Measurements from ENCODE around the gene PLXNB2. TPM values are rescaled to one million over a fixed set of nuclear protein-coding genes. Genes with fewer than 3 reads are reported as not detected.

The PLXNB2 gene
- total RNA-seq, 2 donors from 2014 or later = 169 to 218 TPM

DNA sequence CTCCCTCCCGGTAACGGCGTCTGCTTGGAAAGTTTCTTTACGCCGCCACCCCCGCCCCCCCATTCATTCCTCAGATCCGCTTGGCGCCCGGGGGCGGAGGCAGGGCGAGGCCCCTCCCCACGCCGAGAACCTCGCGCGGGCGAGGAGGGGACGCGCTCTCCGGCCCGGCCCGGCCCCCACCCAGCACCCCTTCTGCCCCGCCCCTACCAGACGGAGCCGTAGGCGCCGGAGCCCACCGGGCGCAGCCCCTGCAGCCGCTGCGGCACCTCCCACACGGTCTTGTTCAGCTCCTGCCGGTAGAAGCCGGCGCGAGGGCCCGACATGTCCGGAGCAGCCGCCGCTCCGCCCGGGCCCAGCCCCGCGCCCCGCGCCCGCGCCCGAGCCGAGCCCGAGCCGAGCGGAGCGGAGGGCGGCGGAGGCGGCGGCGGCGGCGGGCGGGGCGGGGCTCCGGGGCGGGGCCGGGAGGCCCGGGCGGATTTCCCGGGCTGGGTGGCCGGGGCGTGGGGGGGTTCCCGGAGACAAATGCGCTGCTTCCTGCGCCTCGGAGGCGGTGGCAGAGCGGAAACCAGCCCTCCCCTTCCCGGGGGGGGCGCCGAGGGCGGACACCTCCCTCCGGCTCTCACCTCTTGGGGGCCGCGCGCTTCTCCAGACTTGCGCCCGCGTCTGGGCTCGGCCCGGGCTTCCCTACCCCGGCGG, 37.3 kb downstream of the PLXNB2 start, which contains the start of gene MAPK11:
TSS of gene MAPK11 (minus strand) at position 411 of the 696 bp plus-strand sequence. CDS start at position 323, 88 bp downstream.
- Histone ChIP-seq H3K36me3 (peaks cover 3% of the 10 kb centered on the region), H3K4me3 (peak within 1 kb of the TSS; percentile 74), H3K27me3 (replicated peaks; ENCODE audit: insufficient read depth) (no peaks in the 10 kb centered on the region), H3K9me3 (no peaks in the 10 kb centered on the region), H3K27ac (peak within 1 kb of the TSS in 1 of 2 donors; percentile 20), H3K4me1 (ENCODE audit: control insufficient read depth in 1 of 2, low read depth in 2 of 2) (peaks cover 32 to 47% of the 10 kb centered on the region in 2 donors)
- ATAC-seq (ENCODE audit: insufficient number of reproducible peaks, low FRiP score, low read depth) = no peak
- TF ChIP-seq, protein P1, sequence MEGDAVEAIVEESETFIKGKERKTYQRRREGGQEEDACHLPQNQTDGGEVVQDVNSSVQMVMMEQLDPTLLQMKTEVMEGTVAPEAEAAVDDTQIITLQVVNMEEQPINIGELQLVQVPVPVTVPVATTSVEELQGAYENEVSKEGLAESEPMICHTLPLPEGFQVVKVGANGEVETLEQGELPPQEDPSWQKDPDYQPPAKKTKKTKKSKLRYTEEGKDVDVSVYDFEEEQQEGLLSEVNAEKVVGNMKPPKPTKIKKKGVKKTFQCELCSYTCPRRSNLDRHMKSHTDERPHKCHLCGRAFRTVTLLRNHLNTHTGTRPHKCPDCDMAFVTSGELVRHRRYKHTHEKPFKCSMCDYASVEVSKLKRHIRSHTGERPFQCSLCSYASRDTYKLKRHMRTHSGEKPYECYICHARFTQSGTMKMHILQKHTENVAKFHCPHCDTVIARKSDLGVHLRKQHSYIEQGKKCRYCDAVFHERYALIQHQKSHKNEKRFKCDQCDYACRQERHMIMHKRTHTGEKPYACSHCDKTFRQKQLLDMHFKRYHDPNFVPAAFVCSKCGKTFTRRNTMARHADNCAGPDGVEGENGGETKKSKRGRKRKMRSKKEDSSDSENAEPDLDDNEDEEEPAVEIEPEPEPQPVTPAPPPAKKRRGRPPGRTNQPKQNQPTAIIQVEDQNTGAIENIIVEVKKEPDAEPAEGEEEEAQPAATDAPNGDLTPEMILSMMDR (IDR thresholded peaks at IDR 0.05) = no peak
- DNase-seq (ENCODE audit: low spot score) = no peak

DNA sequence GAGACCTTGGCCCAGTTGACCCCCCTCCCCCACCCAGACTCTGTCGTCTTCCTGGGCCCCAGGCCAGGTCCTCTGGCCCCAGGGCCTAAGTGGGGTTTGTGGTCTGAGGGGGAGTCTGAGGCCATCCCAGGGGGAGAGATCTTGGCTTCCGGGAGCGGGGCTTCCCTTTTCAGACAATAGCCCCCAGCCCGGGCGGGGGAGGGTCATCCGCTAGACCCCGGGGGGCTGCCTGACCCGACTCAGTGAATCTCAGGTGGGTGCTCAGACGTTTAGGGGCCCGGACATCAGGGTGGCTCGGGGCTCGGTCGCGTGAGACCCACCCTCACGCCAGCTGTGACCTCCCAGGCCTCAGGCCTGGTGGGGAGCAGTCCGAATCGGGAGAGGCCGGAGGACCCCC, 37.9 kb downstream of the PLXNB2 start:
- no peak for ATAC-seq (ENCODE audit: insufficient number of reproducible peaks, low FRiP score, low read depth)
- Histone ChIP-seq H3K4me1 (ENCODE audit: control insufficient read depth in 1 of 2, low read depth in 2 of 2) (peaks cover 32 to 47% of the 10 kb centered on the region in 2 donors), H3K4me3 (peak overlapping the region; percentile 74), H3K27me3 (replicated peaks; ENCODE audit: insufficient read depth) (no peaks in the 10 kb centered on the region), H3K27ac (no peak overlapping the region), H3K9me3 (no peaks in the 10 kb centered on the region), H3K36me3 (no peaks in the 10 kb centered on the region)
- no peak for DNase-seq (ENCODE audit: low spot score)
- TF ChIP-seq, protein P1 (IDR thresholded peaks at IDR 0.05) = no peak

DNA sequence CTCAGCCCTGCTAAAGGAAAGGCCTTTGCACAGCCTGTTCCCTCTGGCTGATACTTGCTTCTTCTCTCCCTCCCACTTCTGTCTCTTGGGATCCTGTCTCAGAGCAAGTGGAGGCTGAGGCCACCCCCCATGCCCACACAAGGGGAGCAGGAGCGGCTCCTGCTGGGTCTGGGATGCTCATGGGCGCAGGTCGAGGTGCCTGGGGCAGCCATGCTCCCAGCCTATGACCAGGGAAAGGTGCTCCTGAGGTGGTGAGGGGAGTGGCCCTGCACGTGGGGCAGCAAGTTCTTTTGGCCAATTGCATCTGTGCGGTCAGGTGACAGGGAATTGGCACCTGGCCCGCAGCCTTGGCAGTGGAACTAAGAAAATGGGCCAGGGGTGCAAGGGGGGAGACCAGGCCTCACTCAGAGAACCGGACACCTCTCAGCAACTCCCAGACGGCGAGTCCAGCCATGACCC, 38.8 kb downstream of the PLXNB2 start:
- H3K27ac ChIP-seq = no peak overlapping the region
- H3K9me3 ChIP-seq = no peaks in the 10 kb centered on the region
- H3K27me3 ChIP-seq (replicated peaks; ENCODE audit: insufficient read depth) = no peaks in the 10 kb centered on the region
- H3K36me3 ChIP-seq = no peaks in the 10 kb centered on the region
- ATAC-seq (ENCODE audit: insufficient number of reproducible peaks, low FRiP score, low read depth) (no peak), DNase-seq (ENCODE audit: low spot score) (no peak)
- TF ChIP-seq, protein P1 (IDR thresholded peaks at IDR 0.05) = no peak
- H3K4me3 ChIP-seq = no peak overlapping the region
- H3K4me1 ChIP-seq (ENCODE audit: control insufficient read depth in 1 of 2, low read depth in 2 of 2) = peaks cover 32 to 47% of the 10 kb centered on the region in 2 donors

DNA sequence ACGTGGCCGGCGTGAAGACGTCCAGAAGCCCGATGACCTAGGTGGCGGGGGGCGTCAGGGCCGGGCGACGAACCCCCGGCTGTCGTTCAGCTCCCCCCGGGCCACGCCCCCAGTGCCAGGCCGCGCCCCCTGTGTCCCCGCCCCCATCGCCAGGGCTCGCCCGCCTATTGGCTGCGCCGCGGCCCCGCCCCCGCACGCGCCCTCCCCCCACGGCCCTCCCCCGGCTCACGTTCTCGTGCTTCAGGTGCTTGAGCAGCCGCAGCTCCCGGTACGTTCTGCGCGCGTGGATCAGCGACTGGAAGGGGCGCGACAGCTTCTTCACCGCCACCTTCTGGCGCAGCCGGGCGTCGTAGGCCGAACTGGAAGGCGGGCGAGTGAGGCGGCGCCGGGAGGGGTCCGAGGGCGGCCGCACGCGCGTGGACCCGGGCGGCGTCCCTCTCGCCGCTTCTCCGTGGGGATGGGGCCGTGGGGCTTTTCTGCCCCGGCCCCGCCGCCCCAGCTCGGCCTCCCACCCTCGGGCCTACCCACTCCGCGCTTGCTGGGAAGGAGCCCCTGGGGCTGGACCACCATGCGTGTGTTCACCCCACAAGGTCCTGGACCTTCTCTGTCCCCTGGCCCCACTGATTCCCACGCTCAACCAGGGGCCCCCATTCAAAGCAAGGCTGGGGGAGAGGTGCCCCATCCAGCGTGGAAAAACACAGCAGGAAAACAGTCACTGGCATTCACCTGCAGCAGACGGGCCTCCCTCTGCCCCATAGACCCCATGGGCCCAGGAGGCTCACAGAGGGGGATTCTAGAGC, 39.7 kb downstream of the PLXNB2 start:
- H3K27ac ChIP-seq = no peak overlapping the region
- no peak for DNase-seq (ENCODE audit: low spot score)
- H3K27me3 ChIP-seq (replicated peaks; ENCODE audit: insufficient read depth) = no peaks in the 10 kb centered on the region
- peaks cover 32 to 47% of the 10 kb centered on the region in 2 donors for H3K4me1 ChIP-seq (ENCODE audit: control insufficient read depth in 1 of 2, low read depth in 2 of 2)
- ATAC-seq (ENCODE audit: insufficient number of reproducible peaks, low FRiP score, low read depth) = no peak
- TF ChIP-seq, protein P1 (IDR thresholded peaks at IDR 0.05) = peak; percentile 28
- no peaks in the 10 kb centered on the region for H3K36me3 ChIP-seq
- peak overlapping the region; percentile 65 for H3K4me3 ChIP-seq
- no peaks in the 10 kb centered on the region for H3K9me3 ChIP-seq

DNA sequence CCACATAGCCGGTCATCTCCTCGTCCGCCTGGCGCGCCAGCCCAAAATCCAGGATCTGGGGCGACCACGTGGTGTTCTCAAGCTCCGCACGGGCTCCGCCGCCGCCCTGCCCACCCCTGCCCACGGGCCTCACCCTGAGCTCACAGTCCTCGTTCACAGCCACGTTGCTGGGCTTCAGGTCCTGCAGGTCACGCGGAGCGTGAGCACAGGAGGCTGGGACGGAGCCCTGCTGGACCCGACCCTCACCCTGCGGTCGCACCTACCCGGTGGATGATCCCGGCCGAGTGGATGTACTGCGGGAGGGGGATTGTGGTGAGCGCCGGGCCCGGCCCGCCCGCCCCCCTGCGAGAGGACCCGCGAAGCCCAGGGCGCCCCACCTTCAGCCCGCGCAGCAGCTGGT, 40.5 kb downstream of the PLXNB2 start:
- no peak overlapping the region for H3K27ac ChIP-seq
- peaks cover 34 to 47% of the 10 kb centered on the region in 2 donors for H3K4me1 ChIP-seq (ENCODE audit: control insufficient read depth in 1 of 2, low read depth in 2 of 2)

More for the DNA sequence above, 40.5 kb downstream of the PLXNB2 start:
- ATAC-seq (ENCODE audit: insufficient number of reproducible peaks, low FRiP score, low read depth) (no peak), DNase-seq (ENCODE audit: low spot score) (no peak)
- H3K36me3 ChIP-seq = no peaks in the 10 kb centered on the region
- peak overlapping the region; percentile 65 for H3K4me3 ChIP-seq
- no peaks in the 10 kb centered on the region for H3K9me3 ChIP-seq
- H3K27me3 ChIP-seq (replicated peaks; ENCODE audit: insufficient read depth) = peaks cover 7% of the 10 kb centered on the region
- TF ChIP-seq, protein P1 (IDR thresholded peaks at IDR 0.05) = no peak
